Upper lobe of left lung (tissue), 6 donors: ENCODE measurements around the gene CCDC181. TPM values are rescaled to one million over a fixed set of nuclear protein-coding genes. Genes with fewer than 3 reads are reported as not detected.

ENCODE experiments used
- ATAC-seq, 2 donors: fragments of 200-7000 bp; cut with Tn5 transposase; one replicate each; pipeline ENCODE4 v1.9.1; 2022; ENCODE audit warnings: mild to moderate bottlenecking in 2 of 2, moderate library complexity in 2 of 2; ENCODE audit not compliant: low FRiP score in 2 of 2
- DNase-seq, 2 donors: peaks; one replicate each; pipeline ENCODE4 v3.0.0-alpha.2; 2019 to 2020
- H3K27ac ChIP-seq, 4 donors: fragments of 200-600 bp; sonication (generic); one replicate each; pipeline ENCODE4 v1.5.1; 2016 to 2019
- H3K27me3 ChIP-seq, 4 donors: fragments of 200-600 bp; sonication (generic); one replicate each; pipeline ENCODE4 v1.5.1; 2017 to 2019
- H3K36me3 ChIP-seq, 4 donors: fragments of 200-600 bp; sonication (generic); one replicate each; pipeline ENCODE4 v1.5.1; 2016 to 2019
- H3K4me1 ChIP-seq, 4 donors: fragments of 200-600 bp; sonication (generic); one replicate each; pipeline ENCODE4 v1.5.1; 2018 to 2019
- H3K4me3 ChIP-seq, 4 donors: fragments of 200-600 bp; sonication (generic); one replicate each; pipeline ENCODE4 v1.5.1; 2017 to 2019; ENCODE audit warnings: mild to moderate bottlenecking in 2 of 4, moderate library complexity in 1 of 4
- H3K9me3 ChIP-seq, 4 donors: fragments of 200-600 bp; sonication (generic); one replicate each; pipeline ENCODE4 v1.5.1; 2018 to 2019
- EP300 ChIP-seq, 4 donors: sonication (generic); formaldehyde crosslinking; IDR thresholded peaks; one replicate each; pipeline ENCODE4 v1.5.1; 2017; ENCODE audit warnings: antibody characterized with exemption in 4 of 4, control low read depth in 2 of 4
- POLR2A ChIP-seq, 4 donors: fragments of 450-650 bp; IDR thresholded peaks; one replicate each; pipeline ENCODE4 v1.5.1; 2016 to 2017; ENCODE audit warnings: antibody characterized with exemption in 4 of 4, mild to moderate bottlenecking in 2 of 4
- POLR2AphosphoS5 ChIP-seq, 2 donors: sonication (generic); formaldehyde crosslinking; IDR thresholded peaks; one replicate each; pipeline ENCODE4 v1.5.1; 2017; ENCODE audit warnings: antibody characterized with exemption in 2 of 2
- WGBS, 2 donors: methylation state at CpG; one replicate each; pipeline ENCODE4 v1.1.5; 2017 to 2018; 5-methylcytosine and 5-hydroxymethylcytosine counted together
- total RNA-seq, 6 donors: library from RNA; depleted of rRNA in 4 of 6; stranded (reverse); fragments of >200 nt in 4 of 6; gene quantifications; one replicate each; pipeline versions ENCODE4 v1.1.0 to v1.2.1, GENCODE V29; 2016 to 2021
- TF ChIP-seq, protein P1 (sequence below), 6 experiments: fragments of 450-650 bp in 4 of 6; fragments of 200-600 bp in 2 of 6; sonication (generic) in 2 of 6; IDR thresholded peaks; one replicate each; pipeline ENCODE4 v1.5.1; 2016 to 2019; ENCODE audit warnings: antibody characterized with exemption in 6 of 6
- donor health status: DM: no; HTN: no; CAD: no; lungs with moderate emphysema.
- donor health status: DM: no; HTN: yes; CAD: no; lungs with severe emphysema.

The CCDC181 gene
- total RNA-seq, 6 donors from 2014 or later: 0.29 to 6.9 (median 2.6) TPM

DNA sequence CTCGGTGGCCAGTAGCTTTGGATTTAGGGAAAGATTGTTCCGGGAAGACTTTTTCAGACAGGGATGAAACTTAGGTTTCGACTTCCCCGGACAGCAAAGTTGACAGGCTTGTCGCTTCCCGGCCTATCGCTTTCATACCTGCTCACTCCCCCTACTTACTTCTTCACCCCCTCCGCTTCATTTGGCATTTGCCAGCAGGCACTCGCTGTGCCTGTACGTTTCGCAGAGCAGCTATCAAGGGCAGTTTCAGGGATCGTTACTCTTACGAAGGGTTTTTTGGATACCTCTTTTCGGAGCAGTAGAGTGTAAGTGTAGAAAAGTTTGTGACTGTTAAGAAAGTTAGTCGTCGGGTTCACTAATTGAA, 58.9 kb downstream of the CCDC181 start:
- H3K36me3 ChIP-seq: peaks cover 4 to 30% (median 11%) of the 10 kb centered on the region in 4 donors
- peak overlapping the region; percentile 78 to 89 (median 84) for H3K27ac ChIP-seq
- WGBS, 2 donors: 0 to 1% methylated on average over 16 of the region's 16 CpGs
- peak overlapping the region; percentile 57 to 80 (median 66) for H3K4me3 ChIP-seq
- H3K4me1 ChIP-seq: peaks cover 6 to 31% (median 23%) of the 10 kb centered on the region in 4 donors
- no peaks in the 10 kb centered on the region for H3K9me3 ChIP-seq
- DNase-seq (peak in 1 of 2 donors; percentile 23), ATAC-seq (peak in 1 of 2 donors; percentile 12)
- TF ChIP-seq POLR2AphosphoS5 (IDR thresholded peaks at IDR 0.05) (no peak), POLR2A (IDR thresholded peaks at IDR 0.05) (no peak), EP300 (IDR thresholded peaks at IDR 0.05) (no peak)
- TF ChIP-seq, protein P1, sequence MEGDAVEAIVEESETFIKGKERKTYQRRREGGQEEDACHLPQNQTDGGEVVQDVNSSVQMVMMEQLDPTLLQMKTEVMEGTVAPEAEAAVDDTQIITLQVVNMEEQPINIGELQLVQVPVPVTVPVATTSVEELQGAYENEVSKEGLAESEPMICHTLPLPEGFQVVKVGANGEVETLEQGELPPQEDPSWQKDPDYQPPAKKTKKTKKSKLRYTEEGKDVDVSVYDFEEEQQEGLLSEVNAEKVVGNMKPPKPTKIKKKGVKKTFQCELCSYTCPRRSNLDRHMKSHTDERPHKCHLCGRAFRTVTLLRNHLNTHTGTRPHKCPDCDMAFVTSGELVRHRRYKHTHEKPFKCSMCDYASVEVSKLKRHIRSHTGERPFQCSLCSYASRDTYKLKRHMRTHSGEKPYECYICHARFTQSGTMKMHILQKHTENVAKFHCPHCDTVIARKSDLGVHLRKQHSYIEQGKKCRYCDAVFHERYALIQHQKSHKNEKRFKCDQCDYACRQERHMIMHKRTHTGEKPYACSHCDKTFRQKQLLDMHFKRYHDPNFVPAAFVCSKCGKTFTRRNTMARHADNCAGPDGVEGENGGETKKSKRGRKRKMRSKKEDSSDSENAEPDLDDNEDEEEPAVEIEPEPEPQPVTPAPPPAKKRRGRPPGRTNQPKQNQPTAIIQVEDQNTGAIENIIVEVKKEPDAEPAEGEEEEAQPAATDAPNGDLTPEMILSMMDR (IDR thresholded peaks at IDR 0.05): no peak
- H3K27me3 ChIP-seq: no peaks in the 10 kb centered on the region

DNA sequence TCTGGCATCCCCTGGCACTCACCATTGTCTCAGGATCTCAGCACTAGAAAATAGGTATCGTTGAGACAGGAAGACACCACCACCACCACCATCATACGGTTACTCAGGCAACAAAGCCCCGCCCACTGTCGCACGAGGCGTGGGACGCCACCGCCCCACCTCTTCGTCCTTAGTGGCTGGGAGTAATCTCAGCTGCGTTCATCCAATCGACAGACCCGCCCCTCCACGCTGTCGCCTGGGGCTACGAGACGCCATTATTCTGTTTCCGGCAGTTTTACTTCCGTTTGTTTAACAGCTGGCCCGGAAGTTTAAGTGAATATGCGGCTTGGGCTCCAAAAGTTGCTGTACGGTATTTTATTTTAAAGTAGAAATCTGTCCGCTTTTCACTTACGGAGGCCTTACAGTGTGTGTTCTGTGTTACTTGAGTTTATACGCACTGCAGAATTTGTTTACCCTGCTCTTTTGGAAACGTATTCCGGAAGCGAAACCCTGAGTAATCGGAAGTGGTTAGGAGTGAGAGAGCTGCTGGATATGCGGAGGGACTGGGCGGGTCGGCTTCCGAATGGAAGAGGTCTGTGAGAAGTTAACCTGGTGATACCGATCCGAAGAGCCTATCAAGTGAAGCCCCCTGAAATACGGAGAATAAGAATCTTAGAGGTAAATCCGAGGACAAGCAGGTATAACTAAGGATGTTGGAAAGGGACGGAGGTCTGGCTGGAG, 59.4 kb downstream of the CCDC181 start, which contains the start of the genes BLZF1 and NME7:
Gene BLZF1, plus strand, starts transcription at position 510 of the 720 bp plus-strand sequence. CDS start 1,328 bp downstream, outside the sequence.
Gene NME7, minus strand, starts transcription at position 112 of the 720 bp plus-strand sequence. Its CDS starts 87 bp downstream, at position 25.
- Histone ChIP-seq H3K4me1 (peaks cover 6 to 31% (median 23%) of the 10 kb centered on the region in 4 donors), H3K9me3 (no peaks in the 10 kb centered on the region), H3K27ac (peak within 1 kb of the TSS; percentile 78 to 89 (median 84)), H3K27me3 (no peaks in the 10 kb centered on the region), H3K36me3 (peaks cover 4 to 24% (median 10%) of the 10 kb centered on the region in 4 donors), H3K4me3 (peak within 1 kb of the TSS; percentile 66 to 80 (median 67))
- DNase-seq (peak; percentile 96 to 97), ATAC-seq (peak; percentile 99 to 100)
- 0 to 1% methylated on average over 29 to 36 of the region's 37 CpGs for WGBS, 2 donors
- TF ChIP-seq EP300 (IDR thresholded peaks at IDR 0.05) (peak in 1 of 4 donors; percentile 16), POLR2A (IDR thresholded peaks at IDR 0.05) (peak in 2 of 4 donors; percentile 25 to 56), POLR2AphosphoS5 (IDR thresholded peaks at IDR 0.05) (peak; percentile 61 to 66)
- TF ChIP-seq, protein P1 (IDR thresholded peaks at IDR 0.05): no peak

DNA sequence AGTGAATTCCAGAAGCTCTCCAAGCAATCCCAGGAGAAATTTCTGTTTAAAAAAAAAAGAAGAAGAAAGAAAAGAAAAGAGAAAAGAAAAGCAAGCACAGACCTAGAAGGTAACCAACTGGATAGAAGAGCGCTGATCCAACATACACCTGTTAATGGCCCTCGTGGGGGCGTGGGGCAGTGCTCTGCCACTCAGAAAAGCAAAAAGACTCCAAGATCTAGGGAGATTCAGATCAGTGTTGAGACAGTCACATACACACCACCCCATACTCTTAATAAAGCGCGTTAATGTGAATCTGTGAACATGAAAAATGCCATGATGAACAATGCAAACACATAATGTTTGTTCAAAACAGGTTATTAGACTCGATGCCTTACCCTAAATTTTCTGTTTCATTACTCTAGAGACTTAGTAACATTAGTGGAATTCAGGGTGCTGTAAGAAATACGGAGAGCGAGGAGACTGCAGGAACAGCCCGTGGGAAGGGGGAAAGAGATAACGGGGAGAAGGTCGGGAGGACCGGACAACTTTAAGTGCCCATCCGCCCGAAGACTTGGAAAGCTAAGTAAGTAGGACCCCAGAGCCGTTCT, 60.1 kb downstream of the CCDC181 start:
- DNase-seq: no peak
- Histone ChIP-seq H3K27me3 (no peaks in the 10 kb centered on the region), H3K36me3 (peaks cover 4 to 19% (median 7%) of the 10 kb centered on the region in 4 donors), H3K9me3 (no peaks in the 10 kb centered on the region), H3K27ac (peak overlapping the region in 3 of 4 donors; percentile 83 to 89 (median 84)), H3K4me3 (peak overlapping the region; percentile 66 to 80 (median 67)), H3K4me1 (peaks cover 6 to 31% (median 23%) of the 10 kb centered on the region in 4 donors)
- 8 to 11% methylated on average over 15 of the region's 15 CpGs for WGBS, 2 donors
- TF ChIP-seq, protein P1 (IDR thresholded peaks at IDR 0.05): no peak
- TF ChIP-seq POLR2AphosphoS5 (IDR thresholded peaks at IDR 0.05): no peak
- TF ChIP-seq POLR2A (IDR thresholded peaks at IDR 0.05): no peak
- TF ChIP-seq EP300 (IDR thresholded peaks at IDR 0.05): no peak
- ATAC-seq: peak in 1 of 2 donors; percentile 31

DNA sequence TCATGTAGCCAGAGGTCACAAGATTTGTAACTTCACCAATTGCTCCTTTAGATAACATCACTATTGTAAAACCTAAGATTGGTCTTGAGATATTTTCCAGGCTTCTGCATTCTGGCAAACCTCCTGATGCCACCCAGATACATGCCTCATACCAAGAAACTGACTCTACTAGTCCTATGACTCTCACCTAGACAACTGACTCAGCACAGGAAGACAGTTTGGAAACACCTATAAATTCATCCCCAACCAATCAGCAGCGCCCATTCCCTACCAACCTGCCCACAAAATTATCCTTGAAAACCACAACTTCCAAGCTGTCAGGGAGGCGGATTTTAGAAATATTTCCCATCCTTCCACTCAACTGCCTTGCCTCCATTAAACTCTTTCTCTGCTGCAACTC, 62.3 kb downstream of the CCDC181 start:
- TF ChIP-seq, protein P1 (IDR thresholded peaks at IDR 0.05): no peak
- no peak for TF ChIP-seq POLR2AphosphoS5 (IDR thresholded peaks at IDR 0.05)
- no peak for TF ChIP-seq EP300 (IDR thresholded peaks at IDR 0.05)
- no peak for TF ChIP-seq POLR2A (IDR thresholded peaks at IDR 0.05)

More for the DNA sequence above, 62.3 kb downstream of the CCDC181 start:
- no peaks in the 10 kb centered on the region for H3K9me3 ChIP-seq
- no peak overlapping the region for H3K27ac ChIP-seq
- DNase-seq: no peak
- peaks cover 0 to 3% (median 1%) of the 10 kb centered on the region in 4 donors for H3K36me3 ChIP-seq
- H3K4me3 ChIP-seq: no peak overlapping the region
- H3K27me3 ChIP-seq: no peaks in the 10 kb centered on the region
- WGBS, 2 donors: 88 to 98% methylated on average over 2 of the region's 2 CpGs
- no peak for ATAC-seq
- peaks cover 6 to 25% (median 18%) of the 10 kb centered on the region in 4 donors for H3K4me1 ChIP-seq
